Activated CD8-positive, alpha-beta T cell treated with anti-CD3 and anti-CD28 coated beads for 36 hours (primary cell): ENCODE results near the gene CYB5RL. TPM values are rescaled to one million over a fixed set of nuclear protein-coding genes. Genes with fewer than 3 reads are reported as not detected.

Experiments
- ATAC-seq: fragments of 200-7000 bp; cut with Tn5 transposase; one replicate; pipeline ENCODE4 v1.10.0; 2021; ENCODE audit warnings: mild to moderate bottlenecking, moderate library complexity
- CTCF ChIA-PET: fragments of 350-600 bp; sonication (Branson Sonifier 250); formaldehyde crosslinking; loops from one replicate; lab custom pipeline; 2021; ENCODE audit warnings: antibody characterized with exemption; lab: Charles Lee
- POLR2A ChIA-PET: fragments of 350-600 bp; sonication (Branson Sonifier 250); formaldehyde crosslinking; loops from one replicate; lab custom pipeline; 2021; ENCODE audit warnings: antibody characterized with exemption; lab: Charles Lee
- DNase-seq: peaks from one replicate; pipeline ENCODE4 v3.0.0-alpha.2; 2020
- H3K27ac Mint-ChIP-seq: one replicate; pipeline ENCODE4 v1.8.0; 2021; ENCODE audit warnings: mild to moderate bottlenecking, mixed read lengths
- H3K27me3 Mint-ChIP-seq: one replicate; pipeline ENCODE4 v1.8.0; 2021; ENCODE audit warnings: mixed read lengths
- H3K36me3 Mint-ChIP-seq: one replicate; pipeline ENCODE4 v1.8.0; 2021; ENCODE audit warnings: low read depth, mixed read lengths
- H3K4me1 Mint-ChIP-seq: one replicate; pipeline ENCODE4 v1.8.0; 2021; ENCODE audit warnings: low read depth, mixed read lengths
- H3K4me3 Mint-ChIP-seq: one replicate; pipeline ENCODE4 v1.8.0; 2021; ENCODE audit warnings: mild to moderate bottlenecking, moderate library complexity, mixed read lengths
- H3K9me3 Mint-ChIP-seq: one replicate; pipeline ENCODE4 v1.8.0; 2021; ENCODE audit warnings: mixed read lengths
- CTCF ChIP-seq: fragments of 200-600 bp; IDR thresholded peaks from one replicate; pipeline ENCODE4 v1.8.0; 2022; ENCODE audit warnings: antibody characterized with exemption, mild to moderate bottlenecking
- intact Hi-C: fragments of 100-400 bp; cut with micrococcal nuclease; formaldehyde crosslinking; loops from one replicate; pipeline ENCODE4 v1.10.0; 2022
- total RNA-seq, 2 experiments: library from RNA; stranded (reverse); gene quantifications; one replicate each; pipeline ENCODE4 v1.2.3, GENCODE V29; 2021

Gene CYB5RL
- total RNA-seq, 2 experiments from 2014 or later = 11.4 to 12.6 TPM

DNA sequence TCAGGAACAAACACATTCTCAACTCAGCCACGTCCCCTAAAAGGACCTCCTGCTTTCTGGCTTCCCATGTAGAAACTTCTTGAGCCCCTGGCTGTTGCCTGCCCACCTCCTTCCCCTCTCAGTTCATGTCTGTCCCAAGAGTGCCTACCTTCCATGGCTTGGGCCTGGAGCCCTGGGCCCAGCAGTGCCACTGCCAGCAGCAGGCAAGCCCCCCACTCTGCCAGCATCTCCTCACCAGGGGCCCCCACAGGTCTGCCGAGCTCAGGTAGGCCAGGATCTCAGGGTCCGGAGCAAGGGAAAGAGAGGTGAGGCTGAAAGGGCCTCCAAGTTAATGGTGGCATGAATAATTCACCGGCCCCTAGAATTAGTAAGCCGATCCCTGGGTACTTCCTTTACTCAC lies 47.1 kb downstream of the CYB5RL start, which contains the start of gene CDCP2:
Gene CDCP2, minus strand, starts transcription at position 305 of the 400 bp plus-strand sequence. Its CDS starts 78 bp downstream, at position 227.
- ChIA-PET POLR2A (no interaction called here), CTCF (no interaction called here)
- H3K36me3 Mint-ChIP-seq = no peaks in the 10 kb centered on the region
- no peak for TF ChIP-seq CTCF
- no peak for ATAC-seq
- H3K27me3 Mint-ChIP-seq = no peaks in the 10 kb centered on the region
- H3K9me3 Mint-ChIP-seq = no peaks in the 10 kb centered on the region
- H3K4me1 Mint-ChIP-seq = no peaks in the 10 kb centered on the region
- H3K4me3 Mint-ChIP-seq = no peak within 1 kb of the TSS
- intact Hi-C loops = no loop called here
- no peak within 1 kb of the TSS for H3K27ac Mint-ChIP-seq
- DNase-seq = no peak

GRCh38 chr1:54151013-54151412 lies 48.8 kb downstream of the CYB5RL start:
- H3K4me3 Mint-ChIP-seq = no peak overlapping the region
- CTCF ChIA-PET = no interaction called here
- ATAC-seq (no peak), DNase-seq (no peak)
- POLR2A ChIA-PET = no interaction called here
- H3K4me1 Mint-ChIP-seq = no peaks in the 10 kb centered on the region
- no peaks in the 10 kb centered on the region for H3K9me3 Mint-ChIP-seq
- no peak overlapping the region for H3K27ac Mint-ChIP-seq
- TF ChIP-seq CTCF = no peak
- H3K36me3 Mint-ChIP-seq = no peaks in the 10 kb centered on the region
- intact Hi-C loops = no loop called here
- H3K27me3 Mint-ChIP-seq = no peaks in the 10 kb centered on the region

Other genes with a start within 250 kb of the CYB5RL start
- not detected for gene LDLRAD1, start 181.8 kb downstream of the CYB5RL start, total RNA-seq
- gene TMEM59, start 146.8 kb downstream of the CYB5RL start, total RNA-seq = 100 to 1,000 TPM in 1 of 2 experiments, 10 to 100 TPM in 1; 93.4 to 109 TPM
- gene TCEANC2, start 146.4 kb downstream of the CYB5RL start, total RNA-seq = 10 to 100 TPM; 11.1 to 11.2 TPM
- gene CDCP2, start 47.0 kb downstream of the CYB5RL start, total RNA-seq = under 1 TPM in 1 of 2 experiments, not detected in 1; 0.18 TPM
- gene MRPL37, start 137 bp upstream of the CYB5RL start, total RNA-seq = 100 to 1,000 TPM; 194 to 198 TPM
- 10 to 100 TPM; 62.6 to 67.8 TPM for gene SSBP3, start 206.4 kb upstream of the CYB5RL start, total RNA-seq